Activated T-cell treated with anti-CD3 and anti-CD28 coated beads, Interleukin-2, amount 50 U/mL, for 48 hours (primary cell): ENCODE measurements around the gene RMDN2.

ENCODE experiments used
- DNase-seq, 2 experiments: peaks; one replicate each; pipeline ENCODE4 v3.0.0-alpha.2; 2020

The RMDN2 gene

GRCh38 chr2:38057651-38058410 is 132.7 kb downstream of the RMDN2 start:
- no peak for DNase-seq

- DNase-seq, result no peak
Measured at GRCh38 chr2:38060236-38061018, 135.3 kb downstream of the RMDN2 start.

GRCh38 chr2:38064801-38065501 is 139.9 kb downstream of the RMDN2 start:
- DNase-seq, result no peak

GRCh38 chr2:38065502-38066135 is 140.5 kb downstream of the RMDN2 start:
- no peak for DNase-seq

GRCh38 chr2:38066421-38067115 is 141.5 kb downstream of the RMDN2 start:
- DNase-seq, result no peak
